A673 (cell line): Measurements from ENCODE around the gene OCSTAMP. TPM values are rescaled to one million over a fixed set of nuclear protein-coding genes. Genes with fewer than 3 reads are reported as not detected.
A peak's percentile ranks its signal among the peaks of the same experiment; 100 is the strongest.

ENCODE experiments used
- BruUV-seq: library from RNA; stranded (reverse); fragments of 400-500 nt; replicated peaks from 2 replicates; lab custom pipeline; 2021; lab: Mats Ljungman, UMichigan
- CTCF ChIA-PET: fragments of 300-600 bp; sonication (Branson Sonifier 250); formaldehyde crosslinking; loops from one replicate; lab custom pipeline; 2022; ENCODE audit warnings: antibody characterized with exemption; lab: Charles Lee
- POLR2A ChIA-PET: fragments of 300-600 bp; sonication (Branson Sonifier 250); formaldehyde crosslinking; loops from one replicate; lab custom pipeline; 2022; ENCODE audit warnings: antibody characterized with exemption; ENCODE audit not compliant: low non-redundant PET; lab: Charles Lee
- DNase-seq: peaks from one replicate; pipeline ENCODE4 v3.0.0-alpha.2; 2015; ENCODE audit warnings: low spot score
- H3K27ac ChIP-seq: fragments of 200-600 bp; sonication (generic); 2 replicates; pipeline ENCODE4 v1.5.1; 2016; ENCODE audit warnings: mixed run types, low read depth, mild to moderate bottlenecking, mixed read lengths, antibody characterized with exemption, low read length; ENCODE audit not compliant: poor library complexity, severe bottlenecking
- H3K27me3 ChIP-seq: fragments of 200-600 bp; sonication (generic); replicated peaks from 2 replicates; pipeline ENCODE4 v1.6.1; 2017; ENCODE audit warnings: mixed run types, low read depth, mild to moderate bottlenecking, mixed read lengths, antibody characterized with exemption, low read length; ENCODE audit not compliant: insufficient read depth, poor library complexity
- H3K36me3 ChIP-seq: fragments of 200-600 bp; sonication (generic); 2 replicates; pipeline ENCODE4 v1.6.1; 2016; ENCODE audit warnings: mixed run types, mild to moderate bottlenecking, mixed read lengths, antibody characterized with exemption, low read length; ENCODE audit not compliant: insufficient read depth, poor library complexity, severe bottlenecking
- H3K4me1 ChIP-seq: fragments of 200-600 bp; sonication (generic); 2 replicates; pipeline ENCODE4 v1.6.1; 2017; ENCODE audit warnings: mixed run types, mild to moderate bottlenecking, mixed read lengths, antibody characterized with exemption, low read length; ENCODE audit not compliant: insufficient read depth, poor library complexity, severe bottlenecking
- H3K4me3 ChIP-seq: fragments of 200-600 bp; sonication (generic); 2 replicates; pipeline ENCODE4 v1.5.1; 2016; ENCODE audit warnings: low read depth, mixed run types, mild to moderate bottlenecking, mixed read lengths, low read length; ENCODE audit not compliant: poor library complexity, severe bottlenecking
- H3K9me3 ChIP-seq: fragments of 200-600 bp; sonication (generic); 2 replicates; pipeline ENCODE4 v1.6.1; 2016; ENCODE audit warnings: mixed run types, low read depth, mild to moderate bottlenecking, mixed read lengths, antibody characterized with exemption, low read length; ENCODE audit not compliant: poor library complexity, severe bottlenecking
- EZH2 ChIP-seq: fragments of 200-600 bp; sonication (generic); IDR thresholded peaks from 2 replicates; pipeline ENCODE4 v1.6.1; 2017; ENCODE audit warnings: borderline replicate concordance, low read depth, mild to moderate bottlenecking, mixed read lengths, antibody characterized with exemption, low read length; ENCODE audit not compliant: poor library complexity, severe bottlenecking
- intact Hi-C: fragments of 100-400 bp; cut with micrococcal nuclease; formaldehyde crosslinking; loops from one replicate; pipeline ENCODE4 v1.10.0; 2022; ENCODE audit not compliant: unreplicated experiment
- total RNA-seq: library from RNA; stranded (reverse); gene quantifications from 2 replicates; pipeline ENCODE4 v1.2.3, GENCODE V29; 2021
- TF ChIP-seq, protein P1 (sequence below): fragments of 300-800, 200-600 bp; sonication (generic); conservative IDR thresholded peaks from 2 replicates; pipeline ENCODE4 v1.5.1; 2017; ENCODE audit warnings: low read depth, mild to moderate bottlenecking, antibody characterized with exemption, low read length, moderate library complexity, mixed read lengths

The OCSTAMP gene
- total RNA-seq, 1 experiment from 2014 or later: not detected

GRCh38 chr20:46584508-46584907 lies 34.1 kb upstream of the OCSTAMP start:
- no peaks in the 10 kb centered on the region for H3K27me3 ChIP-seq
- DNase-seq: no peak
- no peaks in the 10 kb centered on the region for H3K36me3 ChIP-seq
- no peak for TF ChIP-seq EZH2
- TF ChIP-seq, protein P1, sequence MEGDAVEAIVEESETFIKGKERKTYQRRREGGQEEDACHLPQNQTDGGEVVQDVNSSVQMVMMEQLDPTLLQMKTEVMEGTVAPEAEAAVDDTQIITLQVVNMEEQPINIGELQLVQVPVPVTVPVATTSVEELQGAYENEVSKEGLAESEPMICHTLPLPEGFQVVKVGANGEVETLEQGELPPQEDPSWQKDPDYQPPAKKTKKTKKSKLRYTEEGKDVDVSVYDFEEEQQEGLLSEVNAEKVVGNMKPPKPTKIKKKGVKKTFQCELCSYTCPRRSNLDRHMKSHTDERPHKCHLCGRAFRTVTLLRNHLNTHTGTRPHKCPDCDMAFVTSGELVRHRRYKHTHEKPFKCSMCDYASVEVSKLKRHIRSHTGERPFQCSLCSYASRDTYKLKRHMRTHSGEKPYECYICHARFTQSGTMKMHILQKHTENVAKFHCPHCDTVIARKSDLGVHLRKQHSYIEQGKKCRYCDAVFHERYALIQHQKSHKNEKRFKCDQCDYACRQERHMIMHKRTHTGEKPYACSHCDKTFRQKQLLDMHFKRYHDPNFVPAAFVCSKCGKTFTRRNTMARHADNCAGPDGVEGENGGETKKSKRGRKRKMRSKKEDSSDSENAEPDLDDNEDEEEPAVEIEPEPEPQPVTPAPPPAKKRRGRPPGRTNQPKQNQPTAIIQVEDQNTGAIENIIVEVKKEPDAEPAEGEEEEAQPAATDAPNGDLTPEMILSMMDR: no peak
- CTCF ChIA-PET: no interaction called here
- no peak overlapping the region for H3K27ac ChIP-seq
- H3K9me3 ChIP-seq: no peaks in the 10 kb centered on the region
- no TSS peak for BruUV-seq
- no peak overlapping the region for H3K4me3 ChIP-seq
- intact Hi-C loops: no loop called here
- POLR2A ChIA-PET: no interaction called here
- H3K4me1 ChIP-seq: peaks cover 10% of the 10 kb centered on the region

DNA sequence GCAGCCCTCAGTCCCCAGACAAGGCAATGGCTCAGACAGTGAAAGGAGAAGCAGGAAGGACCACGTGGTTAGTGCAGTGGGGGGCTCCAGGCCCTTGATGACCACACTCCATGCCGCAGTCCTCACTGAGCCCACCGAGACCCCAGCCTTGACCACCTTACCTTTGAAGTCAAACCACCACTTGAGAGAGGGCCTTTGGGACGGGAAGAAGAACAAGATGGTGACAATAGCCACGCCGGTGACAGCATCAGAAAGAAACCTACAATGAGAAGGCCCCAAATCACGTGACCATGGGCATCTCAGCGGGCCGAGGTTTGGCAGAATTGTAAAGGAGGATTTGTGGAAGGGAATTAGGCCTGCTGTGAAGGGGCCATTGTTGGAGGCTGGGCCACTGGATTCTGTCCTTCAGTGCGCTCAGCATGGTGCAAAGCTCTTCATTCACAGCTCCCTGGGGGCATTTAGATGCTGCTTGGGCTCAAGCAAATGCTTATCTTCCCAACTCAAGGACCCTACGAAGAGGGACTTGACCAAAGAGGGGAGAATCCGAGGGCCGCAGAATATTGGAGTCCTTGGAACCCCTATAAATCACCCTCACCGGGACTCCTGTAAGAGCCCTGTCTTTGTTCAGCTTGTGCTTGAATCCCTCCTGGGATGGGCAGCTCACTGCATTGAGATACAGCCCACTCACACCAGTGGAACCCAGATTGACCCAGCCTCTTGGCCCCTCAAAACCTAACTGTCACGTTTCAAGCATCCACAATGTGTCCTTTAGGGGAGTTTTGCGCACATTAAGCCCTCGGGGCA lies 33.2 kb upstream of the OCSTAMP start:
- ChIA-PET POLR2A (no interaction called here), CTCF (no interaction called here)
- no peak overlapping the region for H3K27ac ChIP-seq
- no peaks in the 10 kb centered on the region for H3K27me3 ChIP-seq
- no TSS peak for BruUV-seq
- intact Hi-C loops: no loop called here
- no peaks in the 10 kb centered on the region for H3K9me3 ChIP-seq
- H3K4me1 ChIP-seq: peaks cover 10% of the 10 kb centered on the region
- H3K4me3 ChIP-seq: no peak overlapping the region
- peak; percentile 82 for DNase-seq
- no peaks in the 10 kb centered on the region for H3K36me3 ChIP-seq
- no peak for TF ChIP-seq EZH2
- TF ChIP-seq, protein P1: no peak

DNA sequence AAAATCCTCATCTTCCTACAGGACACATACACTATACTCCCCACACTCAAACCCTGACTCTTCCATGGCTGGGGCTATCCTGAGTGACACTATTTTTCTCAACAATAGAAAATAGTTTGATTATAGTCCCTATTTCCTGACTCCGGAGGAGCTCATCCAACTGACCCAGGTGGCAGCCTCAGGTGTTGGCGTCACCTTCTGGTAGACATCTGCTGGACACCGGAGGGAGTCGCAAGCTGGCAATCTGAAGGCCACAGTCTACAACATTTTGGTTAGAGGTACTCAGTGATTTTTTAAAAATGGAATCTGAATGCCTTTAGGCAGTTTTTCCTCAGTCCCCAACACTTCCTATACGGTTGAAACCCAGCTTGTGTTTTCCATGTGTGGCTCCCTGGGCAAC lies 32.2 kb upstream of the OCSTAMP start:
- CTCF ChIA-PET: no interaction called here
- H3K27me3 ChIP-seq: no peaks in the 10 kb centered on the region
- BruUV-seq: no TSS peak
- no peaks in the 10 kb centered on the region for H3K36me3 ChIP-seq
- no peak overlapping the region for H3K4me3 ChIP-seq
- H3K9me3 ChIP-seq: no peaks in the 10 kb centered on the region
- peaks cover 10% of the 10 kb centered on the region for H3K4me1 ChIP-seq
- POLR2A ChIA-PET: interaction anchor here (0.6 kb wide), 1 partner anchor 34 kb away, joined by 3 read pairs; no protein-coding TSS in a partner anchor
- intact Hi-C loops: no loop called here
- TF ChIP-seq, protein P1: no peak
- TF ChIP-seq EZH2: no peak
- no peak overlapping the region for H3K27ac ChIP-seq
- no peak for DNase-seq
